ENCODE data around the gene PPP1R2.
A peak's percentile ranks its signal among the peaks of the same experiment; 100 is the strongest.

Gene PPP1R2

GRCh38 chr3:195551381-195551978 lies 8.4 kb upstream of the PPP1R2 start:
- no peak overlapping the region for H3K27ac ChIP-seq (ENCODE audit: insufficient read depth, low read depth, low read length, poor library complexity, severe bottlenecking)
- H3K4me3 ChIP-seq (ENCODE audit: insufficient read depth, low read depth, low read length) = no peak overlapping the region
- no peaks in the 10 kb centered on the region for H3K27me3 ChIP-seq (ENCODE audit: control insufficient read depth, insufficient read depth, low read length, poor library complexity, severe bottlenecking)
- WGBS, 2 experiments = 90 to 91% methylated on average over 7 of the region's 7 CpGs
- no peaks in the 10 kb centered on the region for H3K9me3 ChIP-seq (ENCODE audit: control insufficient read depth, low read length)
- H3K36me3 ChIP-seq (ENCODE audit: control insufficient read depth, insufficient read depth, low read length) = no peaks in the 10 kb centered on the region
- H3K4me1 ChIP-seq (ENCODE audit: control insufficient read depth, insufficient read depth, low read length) = peaks cover 5% of the 10 kb centered on the region

- H3K27me3 ChIP-seq (ENCODE audit: control insufficient read depth, insufficient read depth, low read length, poor library complexity, severe bottlenecking) = no peaks in the 10 kb centered on the region
- no peak overlapping the region for H3K27ac ChIP-seq (ENCODE audit: insufficient read depth, low read depth, low read length, poor library complexity, severe bottlenecking)
- no peak overlapping the region for H3K4me3 ChIP-seq (ENCODE audit: insufficient read depth, low read depth, low read length)
- peaks cover 5% of the 10 kb centered on the region for H3K4me1 ChIP-seq (ENCODE audit: control insufficient read depth, insufficient read depth, low read length)
- no peaks in the 10 kb centered on the region for H3K9me3 ChIP-seq (ENCODE audit: control insufficient read depth, low read length)
- WGBS, 2 experiments = 92 to 96% methylated on average over 4 of the region's 4 CpGs
- H3K36me3 ChIP-seq (ENCODE audit: control insufficient read depth, insufficient read depth, low read length) = no peaks in the 10 kb centered on the region
Measured at GRCh38 chr3:195550723-195551122, 7.6 kb upstream of the PPP1R2 start.

DNA sequence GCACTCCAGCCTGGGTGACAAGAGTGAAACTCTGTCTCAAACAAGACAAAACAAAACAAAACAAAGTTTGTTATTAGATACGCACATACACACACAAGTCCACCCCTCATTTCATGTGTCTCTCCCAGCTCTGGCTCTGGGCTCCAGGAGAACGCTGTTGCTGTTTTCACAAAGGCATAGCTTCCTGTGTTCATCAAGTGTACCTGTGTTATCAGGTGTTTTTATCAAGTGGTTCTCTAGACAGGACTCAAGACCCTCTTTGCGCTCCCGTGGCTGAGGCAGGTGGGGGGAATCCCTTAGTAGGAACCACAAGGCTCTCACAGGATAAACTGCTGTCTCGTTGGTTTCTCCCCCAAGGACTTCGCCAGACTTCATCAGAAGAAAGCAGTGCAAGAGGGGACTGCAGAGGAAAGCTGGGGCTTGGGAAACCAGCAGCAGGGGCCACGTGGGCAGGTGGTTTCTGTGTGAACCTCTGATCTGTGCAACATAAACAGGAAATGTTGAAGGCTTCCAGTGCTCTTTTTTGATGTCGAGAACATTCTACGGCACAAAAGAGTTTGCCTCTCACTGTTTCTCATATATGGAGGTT lies 6.9 kb upstream of the PPP1R2 start:
- Histone ChIP-seq H3K36me3 (ENCODE audit: control insufficient read depth, insufficient read depth, low read length) (no peaks in the 10 kb centered on the region), H3K27me3 (ENCODE audit: control insufficient read depth, insufficient read depth, low read length, poor library complexity, severe bottlenecking) (peaks cover 1% of the 10 kb centered on the region), H3K4me1 (ENCODE audit: control insufficient read depth, insufficient read depth, low read length) (peaks cover 5% of the 10 kb centered on the region), H3K27ac (ENCODE audit: insufficient read depth, low read depth, low read length, poor library complexity, severe bottlenecking) (no peak overlapping the region), H3K9me3 (ENCODE audit: control insufficient read depth, low read length) (no peaks in the 10 kb centered on the region), H3K4me3 (ENCODE audit: insufficient read depth, low read depth, low read length) (no peak overlapping the region)
- WGBS, 2 experiments = 87 to 89% methylated on average over 9 of the region's 9 CpGs

DNA sequence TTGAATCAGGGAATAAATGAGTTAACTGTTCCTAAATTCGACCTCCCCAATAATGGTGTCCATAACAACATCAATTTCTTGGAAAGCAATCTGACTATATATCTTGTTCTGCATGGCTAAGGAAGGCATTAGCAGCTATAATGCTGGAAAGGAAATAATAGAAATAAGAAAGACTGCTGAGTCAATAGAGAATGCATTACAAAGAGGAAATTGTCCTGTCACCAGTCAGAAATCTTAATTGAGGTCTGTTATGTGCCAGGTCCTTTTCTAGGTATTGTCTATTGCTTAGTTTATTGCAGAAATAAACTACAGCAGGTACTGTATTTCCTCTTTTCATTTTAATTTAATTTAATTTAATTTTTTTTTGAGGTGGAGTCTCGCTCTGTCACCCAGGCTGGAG lies 5.9 kb upstream of the PPP1R2 start:
- Histone ChIP-seq H3K27ac (ENCODE audit: insufficient read depth, low read depth, low read length, poor library complexity, severe bottlenecking) (no peak overlapping the region), H3K36me3 (ENCODE audit: control insufficient read depth, insufficient read depth, low read length) (no peaks in the 10 kb centered on the region), H3K27me3 (ENCODE audit: control insufficient read depth, insufficient read depth, low read length, poor library complexity, severe bottlenecking) (peaks cover 12% of the 10 kb centered on the region), H3K4me1 (ENCODE audit: control insufficient read depth, insufficient read depth, low read length) (peaks cover 5% of the 10 kb centered on the region), H3K4me3 (ENCODE audit: insufficient read depth, low read depth, low read length) (no peak overlapping the region), H3K9me3 (ENCODE audit: control insufficient read depth, low read length) (no peaks in the 10 kb centered on the region)
- 80 to 88% methylated on average over 2 of the region's 2 CpGs for WGBS, 2 experiments

DNA sequence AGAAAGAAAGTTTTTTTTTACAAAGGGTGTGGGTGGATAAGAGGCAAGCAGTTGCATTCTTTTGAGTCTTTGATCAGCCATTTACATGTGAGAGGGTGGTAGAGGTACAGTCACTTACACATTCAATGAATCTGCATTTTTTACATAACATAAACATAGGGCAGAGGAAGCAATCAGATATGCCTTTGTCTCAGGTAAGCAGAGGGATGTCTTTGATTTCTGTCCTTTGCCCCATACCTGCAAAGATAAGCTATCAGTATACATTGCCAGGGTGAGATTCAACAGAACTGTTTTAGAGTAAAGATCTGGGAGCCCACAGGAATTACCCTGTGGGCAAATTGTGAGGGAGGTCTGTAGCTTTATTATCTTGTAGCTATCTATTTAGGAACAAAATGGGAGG lies 5.4 kb upstream of the PPP1R2 start:
- Histone ChIP-seq H3K9me3 (ENCODE audit: control insufficient read depth, low read length) (no peaks in the 10 kb centered on the region), H3K27me3 (ENCODE audit: control insufficient read depth, insufficient read depth, low read length, poor library complexity, severe bottlenecking) (peaks cover 17% of the 10 kb centered on the region), H3K36me3 (ENCODE audit: control insufficient read depth, insufficient read depth, low read length) (no peaks in the 10 kb centered on the region), H3K4me3 (ENCODE audit: insufficient read depth, low read depth, low read length) (no peak overlapping the region), H3K4me1 (ENCODE audit: control insufficient read depth, insufficient read depth, low read length) (peaks cover 5% of the 10 kb centered on the region), H3K27ac (ENCODE audit: insufficient read depth, low read depth, low read length, poor library complexity, severe bottlenecking) (no peak overlapping the region)

- WGBS, 2 experiments = 58 to 66% methylated on average over 8 of the region's 8 CpGs
- H3K4me1 ChIP-seq (ENCODE audit: control insufficient read depth, insufficient read depth, low read length) = peaks cover 5% of the 10 kb centered on the region
- no peak overlapping the region for H3K4me3 ChIP-seq (ENCODE audit: insufficient read depth, low read depth, low read length)
- no peaks in the 10 kb centered on the region for H3K9me3 ChIP-seq (ENCODE audit: control insufficient read depth, low read length)
- no peak overlapping the region for H3K27ac ChIP-seq (ENCODE audit: insufficient read depth, low read depth, low read length, poor library complexity, severe bottlenecking)
- H3K36me3 ChIP-seq (ENCODE audit: control insufficient read depth, insufficient read depth, low read length) = no peaks in the 10 kb centered on the region
- H3K27me3 ChIP-seq (ENCODE audit: control insufficient read depth, insufficient read depth, low read length, poor library complexity, severe bottlenecking) = peaks cover 19% of the 10 kb centered on the region
Measured at GRCh38 chr3:195548006-195548405, 4.9 kb upstream of the PPP1R2 start.

DNA sequence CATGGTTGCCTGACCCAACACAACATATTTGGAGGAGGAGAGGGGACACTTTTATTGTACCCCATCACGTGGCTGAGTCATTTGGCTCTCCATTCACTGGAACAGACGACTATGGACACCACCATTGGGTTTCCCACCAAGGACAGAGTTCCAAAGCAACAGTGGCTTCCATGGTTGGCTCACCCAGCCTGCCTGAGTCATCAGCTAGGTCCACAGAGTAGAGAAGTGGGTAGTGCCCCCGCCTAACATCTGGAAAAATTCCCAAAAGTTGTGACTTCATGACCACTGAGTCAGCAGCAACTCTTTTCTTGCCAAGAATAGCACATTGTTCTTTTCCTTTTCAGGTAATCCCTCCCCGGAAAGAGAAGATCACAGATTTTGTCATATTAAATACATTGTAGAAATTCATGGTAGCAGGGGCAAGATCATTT lies 3.0 kb upstream of the PPP1R2 start:
- H3K9me3 ChIP-seq (ENCODE audit: control insufficient read depth, low read length) = no peaks in the 10 kb centered on the region
- H3K4me1 ChIP-seq (ENCODE audit: control insufficient read depth, insufficient read depth, low read length) = peaks cover 5% of the 10 kb centered on the region
- no peak overlapping the region for H3K4me3 ChIP-seq (ENCODE audit: insufficient read depth, low read depth, low read length)
- WGBS, 2 experiments = 78 to 81% methylated on average over 3 to 4 of the region's 4 CpGs
- no peak overlapping the region for H3K27ac ChIP-seq (ENCODE audit: insufficient read depth, low read depth, low read length, poor library complexity, severe bottlenecking)
- H3K27me3 ChIP-seq (ENCODE audit: control insufficient read depth, insufficient read depth, low read length, poor library complexity, severe bottlenecking) = peaks cover 30% of the 10 kb centered on the region
- no peaks in the 10 kb centered on the region for H3K36me3 ChIP-seq (ENCODE audit: control insufficient read depth, insufficient read depth, low read length)

- H3K4me3 ChIP-seq (ENCODE audit: insufficient read depth, low read depth, low read length) = no peak overlapping the region
- H3K27me3 ChIP-seq (ENCODE audit: control insufficient read depth, insufficient read depth, low read length, poor library complexity, severe bottlenecking) = peaks cover 30% of the 10 kb centered on the region
- H3K9me3 ChIP-seq (ENCODE audit: control insufficient read depth, low read length) = no peaks in the 10 kb centered on the region
- no peak overlapping the region for H3K27ac ChIP-seq (ENCODE audit: insufficient read depth, low read depth, low read length, poor library complexity, severe bottlenecking)
- WGBS, 2 experiments = 85 to 92% methylated on average over 3 of the region's 3 CpGs
- H3K4me1 ChIP-seq (ENCODE audit: control insufficient read depth, insufficient read depth, low read length) = peaks cover 5% of the 10 kb centered on the region
- H3K36me3 ChIP-seq (ENCODE audit: control insufficient read depth, insufficient read depth, low read length) = no peaks in the 10 kb centered on the region
Measured at GRCh38 chr3:195544634-195545033, 1.5 kb upstream of the PPP1R2 start.

- Histone ChIP-seq H3K27me3 (ENCODE audit: control insufficient read depth, insufficient read depth, low read length, poor library complexity, severe bottlenecking) (peaks cover 30% of the 10 kb centered on the region), H3K27ac (ENCODE audit: insufficient read depth, low read depth, low read length, poor library complexity, severe bottlenecking) (no peak overlapping the region), H3K4me1 (ENCODE audit: control insufficient read depth, insufficient read depth, low read length) (peaks cover 5% of the 10 kb centered on the region), H3K9me3 (ENCODE audit: control insufficient read depth, low read length) (no peaks in the 10 kb centered on the region), H3K36me3 (ENCODE audit: control insufficient read depth, insufficient read depth, low read length) (no peaks in the 10 kb centered on the region), H3K4me3 (ENCODE audit: insufficient read depth, low read depth, low read length) (no peak overlapping the region)
- 74 to 75% methylated on average over 4 of the region's 4 CpGs for WGBS, 2 experiments
Measured at GRCh38 chr3:195544230-195544536, 1.1 kb upstream of the PPP1R2 start.

DNA sequence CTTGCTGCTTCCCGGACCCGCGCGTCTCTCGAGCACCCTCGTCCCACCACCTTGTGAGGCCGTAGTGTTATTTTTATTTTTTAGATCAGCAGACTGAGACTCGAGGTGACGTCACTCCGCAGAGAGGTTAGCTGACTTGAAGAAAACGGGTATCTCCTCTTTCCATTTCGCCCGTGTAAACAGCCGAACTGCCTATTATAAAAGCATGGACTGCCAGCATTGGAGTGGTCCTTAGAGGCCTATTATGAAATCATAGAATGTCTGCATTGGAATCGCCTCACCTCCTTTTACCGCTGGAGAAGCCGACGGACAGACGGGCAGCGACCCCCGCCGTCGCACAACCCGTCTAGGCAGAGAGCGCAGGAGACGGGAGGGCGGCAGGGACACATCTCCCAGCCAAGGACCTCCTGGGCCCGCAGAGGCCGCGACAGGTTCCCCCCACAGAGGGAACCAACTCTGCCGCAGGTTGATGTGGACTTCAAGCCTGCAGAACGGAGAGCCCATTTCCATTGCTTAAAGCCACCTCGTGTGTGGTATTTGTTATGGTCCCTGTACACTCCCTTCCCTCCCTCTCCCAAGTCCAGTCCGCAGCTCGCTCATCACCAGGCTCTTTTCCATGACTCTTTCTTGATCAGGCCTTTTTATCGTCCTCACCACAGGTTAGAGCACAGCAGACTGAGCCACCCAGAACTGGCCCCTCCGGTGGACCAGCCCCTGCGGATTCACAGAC lies 540 bp upstream of the PPP1R2 start:
- peaks cover 30% of the 10 kb centered on the region for H3K27me3 ChIP-seq (ENCODE audit: control insufficient read depth, insufficient read depth, low read length, poor library complexity, severe bottlenecking)
- no peak overlapping the region for H3K27ac ChIP-seq (ENCODE audit: insufficient read depth, low read depth, low read length, poor library complexity, severe bottlenecking)
- peaks cover 4% of the 10 kb centered on the region for H3K4me1 ChIP-seq (ENCODE audit: control insufficient read depth, insufficient read depth, low read length)
- no peaks in the 10 kb centered on the region for H3K36me3 ChIP-seq (ENCODE audit: control insufficient read depth, insufficient read depth, low read length)
- H3K4me3 ChIP-seq (ENCODE audit: insufficient read depth, low read depth, low read length) = peak overlapping the region; percentile 86
- 10 to 11% methylated on average over 38 of the region's 38 CpGs for WGBS, 2 experiments
- H3K9me3 ChIP-seq (ENCODE audit: control insufficient read depth, low read length) = no peaks in the 10 kb centered on the region

Data from ectodermal cell (in vitro differentiated cells).